ENCODE results near the gene CHST1. TPM values are rescaled to one million over a fixed set of nuclear protein-coding genes. Genes with fewer than 3 reads are reported as not detected.

Gene CHST1
- total RNA-seq, 1 donor = 0.09 TPM

- DNase-seq (ENCODE audit: low read depth) = peak; percentile 25
- no peak for TF ChIP-seq CTCF (IDR thresholded peaks at IDR 0.05; ENCODE audit: insufficient read depth, low read length)
Measured at GRCh38 chr11:45646275-45646927, 19.0 kb downstream of the CHST1 start.

GRCh38 chr11:45644981-45645889 is 20.2 kb downstream of the CHST1 start:
- no peak for TF ChIP-seq CTCF (IDR thresholded peaks at IDR 0.05; ENCODE audit: insufficient read depth, low read length)
- H3K4me3 ChIP-seq (ENCODE audit: low read depth, low read length) = no peak overlapping the region
- no peak for DNase-seq (ENCODE audit: low read depth)

More at GRCh38 chr11:45646275-45646927, 19.0 kb downstream of the CHST1 start:
- H3K4me3 ChIP-seq (ENCODE audit: low read depth, low read length) = no peak overlapping the region

GRCh38 chr11:45643598-45644260 is 21.7 kb downstream of the CHST1 start:
- no peak for DNase-seq (ENCODE audit: low read depth)
- H3K4me3 ChIP-seq (ENCODE audit: low read depth, low read length) = no peak overlapping the region
- no peak for TF ChIP-seq CTCF (IDR thresholded peaks at IDR 0.05; ENCODE audit: insufficient read depth, low read length)

- no peak overlapping the region for H3K4me3 ChIP-seq (ENCODE audit: low read depth, low read length)
- no peak for TF ChIP-seq CTCF (IDR thresholded peaks at IDR 0.05; ENCODE audit: insufficient read depth, low read length)
- DNase-seq (ENCODE audit: low read depth) = no peak
Measured at GRCh38 chr11:45641961-45642360, 23.5 kb downstream of the CHST1 start.

- H3K4me3 ChIP-seq (ENCODE audit: low read depth, low read length) = no peak overlapping the region
- no peak for TF ChIP-seq CTCF (IDR thresholded peaks at IDR 0.05; ENCODE audit: insufficient read depth, low read length)
- DNase-seq (ENCODE audit: low read depth) = no peak
Measured at GRCh38 chr11:45638051-45638450, 27.4 kb downstream of the CHST1 start.

GRCh38 chr11:45635907-45636306 is 29.5 kb downstream of the CHST1 start:
- TF ChIP-seq CTCF (IDR thresholded peaks at IDR 0.05; ENCODE audit: insufficient read depth, low read length) = no peak
- DNase-seq (ENCODE audit: low read depth) = no peak
- no peak overlapping the region for H3K4me3 ChIP-seq (ENCODE audit: low read depth, low read length)
